ENCODE data around the gene SFMBT1. TPM values are rescaled to one million over a fixed set of nuclear protein-coding genes. Genes with fewer than 3 reads are reported as not detected.

SFMBT1 gene
- polyA plus RNA-seq, 4 donors: 9.5 to 10.4 (median 9.9) TPM

DNA sequence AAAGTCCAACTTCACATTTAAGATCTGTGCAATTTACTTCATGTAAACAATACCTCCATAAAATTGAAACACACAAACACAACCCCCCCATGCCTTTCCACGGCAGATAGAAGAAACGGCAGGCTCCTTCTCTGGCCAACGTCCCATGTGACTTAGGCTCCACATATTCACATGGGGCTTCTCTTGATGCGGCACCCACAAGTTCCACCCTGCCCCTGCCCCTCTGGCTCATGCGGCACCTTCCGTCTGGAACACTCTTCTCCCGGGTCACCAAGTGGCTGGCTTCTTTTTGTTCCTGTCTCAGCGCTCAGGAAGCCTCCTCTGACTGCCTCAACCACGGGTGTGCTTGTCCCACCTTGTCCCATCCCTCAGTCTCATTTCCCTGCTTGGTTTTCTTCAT is 174.1 kb downstream of the SFMBT1 start:
- DNase-seq (ENCODE audit: low read depth in 4 of 4, low spot score in 2 of 4): no peak

DNA sequence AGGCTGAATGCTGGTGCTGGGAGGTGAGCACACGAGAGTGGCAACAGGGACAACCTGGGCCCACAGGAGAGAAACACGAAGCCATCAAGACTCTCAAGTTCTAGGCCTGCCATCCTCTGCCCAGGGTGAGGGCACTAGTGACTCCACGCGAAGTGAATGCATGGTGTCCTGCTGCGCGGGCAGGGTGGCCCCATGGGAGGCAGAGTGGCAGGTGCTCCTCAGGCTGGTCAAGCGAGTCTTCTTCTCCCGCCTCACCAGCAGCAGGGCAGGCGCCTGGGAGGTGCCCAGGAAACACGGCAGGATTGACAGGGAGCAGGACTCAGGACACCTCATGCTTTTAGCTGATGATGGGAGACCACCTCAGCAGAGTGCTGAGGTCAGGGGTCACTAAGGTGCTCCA is 175.4 kb downstream of the SFMBT1 start:
- DNase-seq (ENCODE audit: low read depth in 4 of 4, low spot score in 2 of 4): no peak

DNA sequence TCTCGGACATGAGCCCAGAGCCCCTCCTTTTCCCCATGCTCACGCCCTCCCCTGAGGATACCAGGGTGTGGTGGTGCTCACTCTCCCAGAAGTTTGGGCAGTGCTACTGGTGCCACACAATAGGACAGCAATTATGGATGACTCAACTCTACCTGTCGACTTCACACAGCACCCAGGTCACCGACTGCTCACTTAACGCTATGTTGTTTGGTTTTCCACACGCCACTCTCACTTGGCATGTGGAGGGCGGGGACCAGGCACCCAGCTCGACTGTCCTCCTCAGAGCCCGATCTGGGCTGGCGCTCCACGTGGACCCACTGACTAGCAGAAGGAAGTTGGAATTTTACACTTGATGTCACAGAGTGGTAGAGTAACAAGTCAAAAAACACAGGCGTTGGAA is 179.4 kb downstream of the SFMBT1 start:
- DNase-seq (ENCODE audit: low read depth in 4 of 4, low spot score in 2 of 4): no peak

DNA sequence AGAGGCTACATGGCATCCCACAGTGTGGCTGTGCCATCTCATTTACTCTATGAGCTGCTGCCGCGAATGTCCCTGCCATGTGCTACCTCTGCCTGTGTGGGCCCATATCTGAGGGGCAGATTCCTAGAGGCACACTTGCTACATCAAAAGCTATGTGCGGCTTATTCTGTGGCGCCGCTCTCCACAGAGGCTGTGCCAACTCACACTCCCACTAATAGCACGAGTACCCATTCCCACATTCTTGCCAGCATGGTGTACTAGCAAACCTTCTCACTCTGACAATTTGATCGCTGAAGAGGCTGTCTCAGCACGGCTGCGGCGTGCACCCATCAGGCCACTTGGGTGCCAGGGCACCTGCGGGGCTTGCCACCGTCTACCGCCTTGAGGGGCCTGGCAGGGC is 179.9 kb downstream of the SFMBT1 start:
- no peak for DNase-seq (ENCODE audit: low read depth in 4 of 4, low spot score in 2 of 4)

DNA sequence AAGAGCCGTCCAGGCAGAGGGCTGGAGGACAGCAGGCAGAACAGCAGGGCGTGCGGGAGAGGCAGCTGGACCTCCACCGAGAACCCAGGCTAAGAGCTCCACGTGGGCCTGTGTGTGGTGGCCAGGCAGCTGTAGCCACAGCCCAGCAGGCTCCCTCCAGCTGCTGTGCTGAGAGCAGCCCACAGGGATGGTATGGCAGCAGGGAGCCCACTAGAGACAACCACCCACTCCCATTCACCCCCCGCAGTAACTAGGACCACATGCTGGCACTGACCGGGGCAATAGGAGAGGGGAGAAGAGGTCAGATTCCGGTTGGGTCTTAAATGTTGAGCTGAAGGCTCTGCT is 185.5 kb downstream of the SFMBT1 start:
- DNase-seq (ENCODE audit: low read depth in 4 of 4, low spot score in 2 of 4): no peak

DNA sequence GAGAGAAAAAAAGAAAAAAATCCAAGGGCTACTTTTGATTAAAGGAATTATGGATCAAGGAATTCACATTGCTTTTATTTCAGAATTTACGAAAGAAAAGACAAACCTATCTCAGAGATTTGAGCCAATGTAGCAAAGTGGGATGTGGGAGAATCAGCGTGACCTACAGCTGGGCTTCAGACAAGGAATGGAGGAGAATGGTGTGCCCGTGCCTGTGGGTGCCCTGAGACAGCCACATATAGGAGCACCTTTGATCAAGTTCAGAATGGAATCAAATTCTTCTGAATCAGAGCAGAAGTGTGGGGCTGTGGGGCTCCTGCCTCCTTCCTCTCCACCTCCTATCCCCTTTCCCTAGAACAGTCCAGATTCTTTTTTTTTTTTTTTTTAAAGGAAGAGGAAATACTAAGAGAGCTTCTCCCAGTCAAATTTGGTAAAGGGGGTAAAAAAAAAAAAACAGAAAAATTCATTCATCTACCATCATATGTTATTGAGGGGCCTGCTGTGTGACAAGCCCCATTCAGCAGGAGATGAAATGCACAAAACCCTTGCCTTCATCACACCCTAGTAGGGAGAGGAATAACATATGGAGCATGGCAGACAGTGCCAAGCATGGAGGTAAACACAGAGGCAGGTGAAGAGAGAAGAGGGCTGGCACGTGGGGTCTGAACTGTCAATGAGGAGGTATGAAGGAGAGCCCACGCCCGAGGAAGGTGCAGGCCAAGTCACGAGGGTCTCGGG is 186.0 kb downstream of the SFMBT1 start:
- DNase-seq (ENCODE audit: low read depth in 4 of 4, low spot score in 2 of 4): no peak

DNA sequence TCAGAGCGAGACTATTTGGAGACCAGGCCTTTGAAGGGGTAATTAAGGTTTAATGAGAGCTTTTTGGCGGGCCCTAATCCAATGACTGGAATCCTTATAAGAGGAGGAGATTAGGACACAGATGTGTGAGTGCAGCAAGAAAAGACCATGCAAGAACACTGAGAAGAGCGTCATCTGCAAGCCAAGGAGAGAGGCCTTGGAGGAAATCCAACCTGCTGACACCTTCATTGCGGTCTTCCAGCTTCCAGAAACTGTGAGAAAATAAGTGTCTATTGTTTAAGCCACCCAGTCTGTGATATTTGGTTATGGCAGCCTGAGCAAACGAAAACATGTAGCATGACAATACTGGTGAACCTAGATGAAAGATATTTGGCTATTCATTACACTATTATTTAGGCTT is 188.0 kb downstream of the SFMBT1 start:
- DNase-seq (ENCODE audit: low read depth in 4 of 4, low spot score in 2 of 4): no peak

DNA sequence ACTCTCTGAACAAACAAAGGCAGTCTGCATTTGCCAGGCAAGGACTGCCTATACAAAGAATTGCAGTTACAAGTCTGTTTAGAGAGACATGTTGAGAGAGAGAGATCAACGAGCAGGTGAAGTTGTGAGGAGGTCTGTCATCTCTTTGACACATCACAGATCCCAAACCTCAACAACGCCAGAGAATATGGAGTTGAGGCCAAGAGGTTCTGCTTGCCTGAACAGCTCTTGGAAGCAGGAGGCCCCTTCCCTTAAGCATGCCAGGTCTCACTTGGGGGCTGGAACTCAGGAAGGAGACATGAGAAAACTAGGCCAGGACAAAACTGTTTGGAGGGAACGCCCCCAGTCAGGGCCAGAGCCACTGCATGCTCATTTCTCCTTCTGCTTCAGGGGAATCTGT is 188.7 kb downstream of the SFMBT1 start:
- DNase-seq (ENCODE audit: low read depth in 4 of 4, low spot score in 2 of 4): no peak

DNA sequence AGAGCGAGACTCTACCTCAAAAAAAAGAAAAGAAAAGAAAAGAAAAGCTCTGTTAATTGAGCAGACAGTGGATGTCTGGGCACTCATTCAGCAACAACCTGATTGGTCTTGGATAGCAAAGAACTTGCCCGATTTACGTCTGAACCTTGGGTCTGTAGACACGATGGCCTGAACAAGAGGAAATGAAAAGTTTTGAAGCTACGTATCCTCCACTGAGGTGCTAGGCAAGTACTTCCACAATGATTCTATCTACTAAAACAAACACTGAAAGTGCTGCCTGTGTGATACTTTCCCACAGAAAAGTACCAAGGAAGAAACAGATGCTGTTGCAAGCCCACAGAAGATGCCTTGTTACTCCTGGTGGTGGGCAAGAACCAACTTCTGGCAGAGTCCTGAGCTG is 189.2 kb downstream of the SFMBT1 start:
- no peak for DNase-seq (ENCODE audit: low read depth in 4 of 4, low spot score in 2 of 4)

DNA sequence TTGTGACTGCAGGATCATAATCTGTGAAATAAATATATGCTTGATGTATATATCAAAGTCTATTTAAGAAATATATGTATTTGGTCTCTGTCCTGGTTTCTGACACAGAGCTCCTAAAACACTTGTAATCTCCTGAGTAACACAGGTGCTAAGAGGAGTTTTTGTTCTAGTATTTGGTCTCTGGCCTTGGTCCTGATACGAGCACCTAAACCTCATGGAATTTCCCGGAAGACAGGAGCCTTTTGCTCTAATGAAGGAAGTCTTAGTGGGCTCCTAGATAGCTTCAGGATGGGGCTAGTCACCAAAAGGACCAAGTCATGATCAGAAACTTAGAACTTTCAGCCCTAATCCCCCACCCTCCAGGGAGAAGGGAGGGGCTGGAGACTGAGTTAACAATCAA is 191.9 kb downstream of the SFMBT1 start:
- no peak for DNase-seq (ENCODE audit: low read depth in 4 of 4, low spot score in 2 of 4)

Other genes with a start within 250 kb of the SFMBT1 start
- gene ITIH4, start 215.4 kb downstream of the SFMBT1 start, polyA plus RNA-seq (ENCODE audit: insufficient read length in 4 of 4): 10 to 100 TPM in 2 of 4 donors, 1 to 10 TPM in 2; 5.4 to 11.0 (median 8.6) TPM
- 1 to 10 TPM in 1 of 4 donors, under 1 TPM in 3; 0.28 to 1.6 (median 0.47) TPM for gene MUSTN1, start 211.1 kb downstream of the SFMBT1 start, polyA plus RNA-seq (ENCODE audit: insufficient read length in 4 of 4)
- 10 to 100 TPM; 15.5 to 17.5 (median 16.8) TPM for gene STIMATE, start 148.5 kb downstream of the SFMBT1 start, polyA plus RNA-seq (ENCODE audit: insufficient read length in 4 of 4)
- 10 to 100 TPM; 25.4 to 30.9 (median 26.0) TPM for gene RFT1, start 84.4 kb upstream of the SFMBT1 start, polyA plus RNA-seq (ENCODE audit: insufficient read length in 4 of 4)
- 10 to 100 TPM; 17.8 to 26.4 (median 23.4) TPM for gene PRKCD, start 115.1 kb upstream of the SFMBT1 start, polyA plus RNA-seq (ENCODE audit: insufficient read length in 4 of 4)
- gene TKT, start 209.9 kb upstream of the SFMBT1 start, polyA plus RNA-seq (ENCODE audit: insufficient read length in 4 of 4): 100 to 1,000 TPM in 3 of 4 donors, 10 to 100 TPM in 1; 91.0 to 127 (median 110) TPM